Colonic mucosa (tissue), 4 donors: ENCODE data around the gene MAP3K14. TPM values are rescaled to one million over a fixed set of nuclear protein-coding genes. Genes with fewer than 3 reads are reported as not detected.
"Not testable (repeated sequence)": the region's sequence is repeated elsewhere in the genome, so short reads cannot be mapped to it uniquely, and the experiment has no call there.

Experiments used
- DNase-seq: peaks from one replicate; pipeline ENCODE4 v3.0.0-alpha.2; 2020
- H3K27ac ChIP-seq: fragments of 200-600 bp; one replicate; pipeline ENCODE4 v1.8.0; 2021
- H3K27me3 ChIP-seq: fragments of 200-600 bp; one replicate; pipeline ENCODE4 v1.8.0; 2021
- H3K36me3 ChIP-seq: fragments of 200-600 bp; one replicate; pipeline ENCODE4 v1.8.0; 2021
- H3K4me1 ChIP-seq: fragments of 200-600 bp; one replicate; pipeline ENCODE4 v1.8.0; 2021; ENCODE audit warnings: mild to moderate bottlenecking
- H3K4me3 ChIP-seq: fragments of 200-600 bp; one replicate; pipeline ENCODE4 v1.8.0; 2021
- H3K9ac ChIP-seq, 2 donors: one replicate each; pipeline ENCODE4 v1.7.0; 2013; ENCODE audit warnings: control low read depth in 2 of 2, low read depth in 2 of 2, low read length in 2 of 2
- H3K9me3 ChIP-seq: fragments of 200-600 bp; one replicate; pipeline ENCODE4 v1.8.0; 2021
- CTCF ChIP-seq: fragments of 200-600 bp; IDR thresholded peaks from one replicate; pipeline ENCODE4 v1.8.0; 2022; ENCODE audit warnings: antibody characterized with exemption, mild to moderate bottlenecking
- intact Hi-C: fragments of 100-400 bp; cut with DNase I; formaldehyde crosslinking; loops from one replicate; pipeline ENCODE4 v1.14.1; 2022
- total RNA-seq, 2 donors: library from RNA; stranded (reverse); fragmentation: NEBNext Ultra II Directional in 1 of 2; extraction: Animal tissue kit (Norgen Biotek cat#: 25700) in 1 of 2; gene quantifications; one replicate each; pipeline ENCODE4 v1.2.1, GENCODE V29; 2021
- donor health status: healthy.
- donor health status: DM: no; HTN: no; CAD: no.
- donor health status: DM: no; HTN: no; CAD: no.

MAP3K14 gene
- total RNA-seq, 2 donors from 2014 or later = 11.1 to 15.0 TPM

GRCh38 chr17:45306623-45307022 lies 10.2 kb downstream of the MAP3K14 start:
- DNase-seq = no peak
- H3K27me3 ChIP-seq = no peaks in the 10 kb centered on the region
- no peaks in the 10 kb centered on the region for H3K9me3 ChIP-seq
- H3K4me1 ChIP-seq = peaks cover 42% of the 10 kb centered on the region
- intact Hi-C loops = no loop called here
- peak overlapping the region in 1 of 2 donors; percentile 1 for H3K9ac ChIP-seq
- H3K36me3 ChIP-seq = no peaks in the 10 kb centered on the region
- H3K27ac ChIP-seq = no peak overlapping the region
- no peak for TF ChIP-seq CTCF
- H3K4me3 ChIP-seq = no peak overlapping the region

GRCh38 chr17:45306094-45306493 lies 10.7 kb downstream of the MAP3K14 start:
- no peaks in the 10 kb centered on the region for H3K27me3 ChIP-seq
- H3K9me3 ChIP-seq = no peaks in the 10 kb centered on the region
- H3K9ac ChIP-seq = peak overlapping the region in 1 of 2 donors; percentile 1
- peak overlapping the region; percentile 9 for H3K27ac ChIP-seq
- no peak for DNase-seq
- no peak for TF ChIP-seq CTCF
- no peaks in the 10 kb centered on the region for H3K36me3 ChIP-seq
- no peak overlapping the region for H3K4me3 ChIP-seq
- peaks cover 36% of the 10 kb centered on the region for H3K4me1 ChIP-seq
- intact Hi-C loops = no loop called here

- peak overlapping the region in 1 of 2 donors; percentile 1 for H3K9ac ChIP-seq
- TF ChIP-seq CTCF = no peak
- no peaks in the 10 kb centered on the region for H3K27me3 ChIP-seq
- no peaks in the 10 kb centered on the region for H3K9me3 ChIP-seq
- intact Hi-C loops = no loop called here
- peaks cover 33% of the 10 kb centered on the region for H3K4me1 ChIP-seq
- H3K36me3 ChIP-seq = no peaks in the 10 kb centered on the region
- H3K27ac ChIP-seq = peak overlapping the region; percentile 9
- H3K4me3 ChIP-seq = no peak overlapping the region
- DNase-seq = no peak
These were observed 11.2 kb downstream of the MAP3K14 start for GRCh38 chr17:45305530-45306087.

- intact Hi-C loops = no loop called here
- no peaks in the 10 kb centered on the region for H3K36me3 ChIP-seq
- TF ChIP-seq CTCF = no peak
- no peak overlapping the region for H3K9ac ChIP-seq
- no peak for DNase-seq
- no peaks in the 10 kb centered on the region for H3K27me3 ChIP-seq
- peak overlapping the region; percentile 60 for H3K27ac ChIP-seq
- no peak overlapping the region for H3K4me3 ChIP-seq
- no peaks in the 10 kb centered on the region for H3K9me3 ChIP-seq
- peaks cover 8% of the 10 kb centered on the region for H3K4me1 ChIP-seq
These were observed 14.1 kb downstream of the MAP3K14 start for GRCh38 chr17:45302649-45303173.

GRCh38 chr17:45302220-45302619 lies 14.6 kb downstream of the MAP3K14 start:
- H3K36me3 ChIP-seq, H3K4me1 ChIP-seq, H3K9me3 ChIP-seq, H3K27me3 ChIP-seq, H3K4me3 ChIP-seq, intact Hi-C loops, H3K9ac ChIP-seq, DNase-seq: not testable (repeated sequence)
- peak overlapping the region; percentile 60 for H3K27ac ChIP-seq

GRCh38 chr17:45301674-45302073 lies 15.1 kb downstream of the MAP3K14 start:
- intact Hi-C loops = no loop called here

More at GRCh38 chr17:45301674-45302073, 15.1 kb downstream of the MAP3K14 start:
- H3K27me3 ChIP-seq = no peaks in the 10 kb centered on the region
- no peak overlapping the region for H3K4me3 ChIP-seq
- H3K9me3 ChIP-seq = no peaks in the 10 kb centered on the region
- no peak for DNase-seq
- no peak overlapping the region for H3K9ac ChIP-seq
- peak overlapping the region; percentile 60 for H3K27ac ChIP-seq
- TF ChIP-seq CTCF = no peak
- no peaks in the 10 kb centered on the region for H3K36me3 ChIP-seq
- H3K4me1 ChIP-seq = peaks cover 10% of the 10 kb centered on the region
